ENCODE measurements around the gene MEIOC. TPM values are rescaled to one million over a fixed set of nuclear protein-coding genes. Genes with fewer than 3 reads are reported as not detected.

Gene MEIOC
- total RNA-seq, 1 experiment from 2014 or later = 5.0 TPM

DNA sequence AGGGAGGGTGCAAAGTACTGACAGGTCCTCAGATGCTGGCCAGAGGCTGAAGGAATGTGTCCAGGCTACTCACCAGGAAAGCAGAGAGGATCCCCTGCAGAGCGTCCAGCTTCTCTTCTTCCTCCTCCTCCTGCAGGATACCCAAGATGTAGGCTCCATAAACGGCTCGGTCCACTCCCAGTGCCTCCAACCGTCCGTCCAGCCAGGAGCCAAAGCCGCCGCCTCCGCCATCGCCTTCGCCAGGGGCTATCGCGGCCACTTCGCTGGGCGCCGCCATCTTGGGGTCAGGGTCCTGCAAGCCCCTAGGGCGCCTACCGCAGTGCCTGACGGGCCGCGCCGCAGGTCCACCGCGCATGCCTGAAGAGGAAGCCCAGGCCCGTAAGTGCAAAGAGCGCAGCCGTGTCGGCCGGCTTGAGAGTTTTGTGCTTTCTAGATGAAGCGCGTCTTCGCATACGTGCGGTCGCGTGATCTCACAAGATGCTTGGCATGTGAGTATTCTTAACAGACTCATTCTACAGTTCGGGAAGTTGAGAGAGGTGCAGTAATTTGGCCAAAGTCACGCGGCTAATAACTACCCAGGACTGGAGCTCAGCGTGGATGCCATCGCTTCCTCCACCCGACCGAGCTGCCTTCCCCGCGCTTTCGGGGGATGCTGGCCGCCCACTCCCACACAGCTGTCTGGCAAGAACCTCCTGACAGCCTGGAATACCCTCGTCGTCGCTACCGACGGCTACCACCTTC, 33.4 kb downstream of the MEIOC start, which contains the start of gene CCDC43 (continued):
- TF ChIP-seq ZNF532 (CRISPR knock-in tag; IDR thresholded peaks at IDR 0.05; ENCODE audit: borderline replicate concordance) = no peak
- TF ChIP-seq NR3C1 (CRISPR knock-in tag; conservative IDR thresholded peaks at IDR 0.05; ENCODE audit: low read depth) = no peak
- no peak for TF ChIP-seq PRRX2 (CRISPR knock-in tag; IDR thresholded peaks at IDR 0.05)
- peak; percentile 73 for TF ChIP-seq USF1 (CRISPR knock-in tag; IDR thresholded peaks at IDR 0.05)
- TF ChIP-seq CTCF (IDR thresholded peaks at IDR 0.05) = no peak
- 0 out of 2 replicates have a peak, but pooled peaks have one; percentile 84 for TF ChIP-seq ETV6 (CRISPR knock-in tag; IDR thresholded peaks at IDR 0.05)
- TF ChIP-seq EMX1 (CRISPR knock-in tag; IDR thresholded peaks at IDR 0.05) = no peak
- TF ChIP-seq, protein P1, sequence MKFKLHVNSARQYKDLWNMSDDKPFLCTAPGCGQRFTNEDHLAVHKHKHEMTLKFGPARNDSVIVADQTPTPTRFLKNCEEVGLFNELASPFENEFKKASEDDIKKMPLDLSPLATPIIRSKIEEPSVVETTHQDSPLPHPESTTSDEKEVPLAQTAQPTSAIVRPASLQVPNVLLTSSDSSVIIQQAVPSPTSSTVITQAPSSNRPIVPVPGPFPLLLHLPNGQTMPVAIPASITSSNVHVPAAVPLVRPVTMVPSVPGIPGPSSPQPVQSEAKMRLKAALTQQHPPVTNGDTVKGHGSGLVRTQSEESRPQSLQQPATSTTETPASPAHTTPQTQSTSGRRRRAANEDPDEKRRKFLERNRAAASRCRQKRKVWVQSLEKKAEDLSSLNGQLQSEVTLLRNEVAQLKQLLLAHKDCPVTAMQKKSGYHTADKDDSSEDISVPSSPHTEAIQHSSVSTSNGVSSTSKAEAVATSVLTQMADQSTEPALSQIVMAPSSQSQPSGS (CRISPR knock-in tag; IDR thresholded peaks at IDR 0.05; ENCODE audit: borderline replicate concordance, low read depth) = no peak
- TF ChIP-seq ZNF232 (CRISPR knock-in tag; IDR thresholded peaks at IDR 0.05) = peak; percentile 69; the same call in 1 of the 2 replicates
- TF ChIP-seq TEAD4 (CRISPR knock-in tag; IDR thresholded peaks at IDR 0.05) = peak; percentile 11; the same call in 1 of the 2 replicates
- no peak for TF ChIP-seq MYBL2 (CRISPR knock-in tag; IDR thresholded peaks at IDR 0.05)
- TF ChIP-seq NFYB (CRISPR knock-in tag; conservative IDR thresholded peaks at IDR 0.05; ENCODE audit: low read depth) = no peak
- TF ChIP-seq TEAD1 (CRISPR knock-in tag; IDR thresholded peaks at IDR 0.05) = peak; percentile 89
- TF ChIP-seq ESRRA (CRISPR knock-in tag; IDR thresholded peaks at IDR 0.05; ENCODE audit: borderline replicate concordance) = no peak
- TF ChIP-seq ZNF281 (CRISPR knock-in tag; IDR thresholded peaks at IDR 0.05) = no peak
- TF ChIP-seq, protein P2, sequence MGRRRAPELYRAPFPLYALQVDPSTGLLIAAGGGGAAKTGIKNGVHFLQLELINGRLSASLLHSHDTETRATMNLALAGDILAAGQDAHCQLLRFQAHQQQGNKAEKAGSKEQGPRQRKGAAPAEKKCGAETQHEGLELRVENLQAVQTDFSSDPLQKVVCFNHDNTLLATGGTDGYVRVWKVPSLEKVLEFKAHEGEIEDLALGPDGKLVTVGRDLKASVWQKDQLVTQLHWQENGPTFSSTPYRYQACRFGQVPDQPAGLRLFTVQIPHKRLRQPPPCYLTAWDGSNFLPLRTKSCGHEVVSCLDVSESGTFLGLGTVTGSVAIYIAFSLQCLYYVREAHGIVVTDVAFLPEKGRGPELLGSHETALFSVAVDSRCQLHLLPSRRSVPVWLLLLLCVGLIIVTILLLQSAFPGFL (CRISPR knock-in tag; IDR thresholded peaks at IDR 0.05; ENCODE audit: borderline replicate concordance) = no peak
- no peak; the same call in 1 of the 2 replicates for TF ChIP-seq SMAD4 (CRISPR knock-in tag; IDR thresholded peaks at IDR 0.05)
- no peak for TF ChIP-seq ATF1 (CRISPR knock-in tag; IDR thresholded peaks at IDR 0.05)
- no peak for TF ChIP-seq ZNF396 (CRISPR knock-in tag; IDR thresholded peaks at IDR 0.05; ENCODE audit: borderline replicate concordance)
- TF ChIP-seq, protein P3, sequence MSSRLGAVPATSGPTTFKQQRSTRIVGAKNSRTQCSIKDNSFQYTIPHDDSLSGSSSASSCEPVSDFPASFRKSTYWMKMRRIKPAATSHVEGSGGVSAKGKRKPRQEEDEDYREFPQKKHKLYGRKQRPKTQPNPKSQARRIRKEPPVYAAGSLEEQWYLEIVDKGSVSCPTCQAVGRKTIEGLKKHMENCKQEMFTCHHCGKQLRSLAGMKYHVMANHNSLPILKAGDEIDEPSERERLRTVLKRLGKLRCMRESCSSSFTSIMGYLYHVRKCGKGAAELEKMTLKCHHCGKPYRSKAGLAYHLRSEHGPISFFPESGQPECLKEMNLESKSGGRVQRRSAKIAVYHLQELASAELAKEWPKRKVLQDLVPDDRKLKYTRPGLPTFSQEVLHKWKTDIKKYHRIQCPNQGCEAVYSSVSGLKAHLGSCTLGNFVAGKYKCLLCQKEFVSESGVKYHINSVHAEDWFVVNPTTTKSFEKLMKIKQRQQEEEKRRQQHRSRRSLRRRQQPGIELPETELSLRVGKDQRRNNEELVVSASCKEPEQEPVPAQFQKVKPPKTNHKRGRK (CRISPR knock-in tag; IDR thresholded peaks at IDR 0.05; ENCODE audit: borderline replicate concordance) = no peak
- no peak for TF ChIP-seq TP53 (CRISPR knock-in tag; IDR thresholded peaks at IDR 0.05)
- TF ChIP-seq MXD4 (CRISPR knock-in tag; IDR thresholded peaks at IDR 0.05; ENCODE audit: borderline replicate concordance) = no peak
- no peak for TF ChIP-seq E2F1 (CRISPR knock-in tag; IDR thresholded peaks at IDR 0.05)

Data from WTC11 (cell line).